ENCODE measurements around the gene SEBOX.

Gene SEBOX

GRCh38 chr17:28364665-28365363 is at the start of gene SEBOX:
SEBOX (minus strand) TSS chr17:28365199; CDS start chr17:28365151, 48 bp downstream.
- no peak for DNase-seq (ENCODE audit: extremely low read depth, low read depth)
- no peak for TF ChIP-seq CTCF (IDR thresholded peaks at IDR 0.05; ENCODE audit: low read depth, low read length)

GRCh38 chr17:28413804-28414203 is 48.8 kb upstream of the SEBOX start:
- no peak for DNase-seq (ENCODE audit: extremely low read depth, low read depth)
- no peak for TF ChIP-seq CTCF (IDR thresholded peaks at IDR 0.05; ENCODE audit: low read depth, low read length)

- DNase-seq (ENCODE audit: extremely low read depth, low read depth): no peak
- TF ChIP-seq CTCF (IDR thresholded peaks at IDR 0.05; ENCODE audit: low read depth, low read length): no peak
Measured at GRCh38 chr17:28412099-28412498, 47.1 kb upstream of the SEBOX start.

GRCh38 chr17:28407974-28408306 is 42.9 kb upstream of the SEBOX start:
- TF ChIP-seq CTCF (IDR thresholded peaks at IDR 0.05; ENCODE audit: low read depth, low read length): no peak
- DNase-seq (ENCODE audit: extremely low read depth, low read depth): no peak

GRCh38 chr17:28407130-28407973 is 42.4 kb upstream of the SEBOX start:
- no peak for DNase-seq (ENCODE audit: extremely low read depth, low read depth)
- TF ChIP-seq CTCF (IDR thresholded peaks at IDR 0.05; ENCODE audit: low read depth, low read length): no peak

GRCh38 chr17:28406473-28406814 is 41.4 kb upstream of the SEBOX start:
- no peak for TF ChIP-seq CTCF (IDR thresholded peaks at IDR 0.05; ENCODE audit: low read depth, low read length)

More at GRCh38 chr17:28406473-28406814, 41.4 kb upstream of the SEBOX start:
- DNase-seq (ENCODE audit: extremely low read depth, low read depth): no peak
